Erythroblast (primary cell): ENCODE measurements around the gene FAM3D.
"Not testable (repeated sequence)": the region's sequence is repeated elsewhere in the genome, so short reads cannot be mapped to it uniquely, and the experiment has no call there.

Source experiments
- DNase-seq, 2 experiments: peaks; one replicate each; lab custom pipeline; 2025; lab: John Stamatoyannopoulos, UW
- GATA1 ChIP-seq: IDR thresholded peaks from 2 replicates; pipeline ENCODE4 v1.6.1; 2011; ENCODE audit warnings: low read depth, mild to moderate bottlenecking, control low read depth, low read length, moderate library complexity
- POLR2A ChIP-seq: IDR thresholded peaks from 2 replicates; pipeline ENCODE4 v1.6.1; 2011; ENCODE audit warnings: mild to moderate bottlenecking, low read length

The FAM3D gene, protein sequence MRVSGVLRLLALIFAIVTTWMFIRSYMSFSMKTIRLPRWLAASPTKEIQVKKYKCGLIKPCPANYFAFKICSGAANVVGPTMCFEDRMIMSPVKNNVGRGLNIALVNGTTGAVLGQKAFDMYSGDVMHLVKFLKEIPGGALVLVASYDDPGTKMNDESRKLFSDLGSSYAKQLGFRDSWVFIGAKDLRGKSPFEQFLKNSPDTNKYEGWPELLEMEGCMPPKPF

DNA sequence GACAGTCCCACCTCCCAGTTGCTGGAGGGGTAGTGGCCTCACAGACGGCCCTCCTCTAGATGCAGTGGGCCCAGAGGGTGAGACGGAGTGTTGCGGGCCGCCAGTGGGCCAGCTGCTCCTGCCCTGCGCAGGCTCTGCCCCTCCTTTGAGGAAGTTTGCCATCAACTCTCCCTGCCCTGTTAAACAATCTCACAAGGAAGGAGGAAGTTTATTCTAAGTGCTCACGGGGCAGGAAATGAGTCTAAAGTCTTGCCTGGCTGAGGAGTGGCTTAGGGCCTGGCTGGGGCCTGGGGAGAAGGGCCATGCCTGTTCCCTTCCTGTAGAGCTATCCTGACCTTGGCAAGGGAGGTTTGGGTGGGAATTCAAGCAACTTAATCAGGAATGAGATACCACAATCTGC is at the start of gene FAM3D:
FAM3D (minus strand) TSS at position 92 of the 400 bp plus-strand sequence. CDS start 11,211 bp downstream, outside the sequence.
- TF ChIP-seq GATA1 (no peak), POLR2A (no peak)
- DNase-seq: no peak

DNA sequence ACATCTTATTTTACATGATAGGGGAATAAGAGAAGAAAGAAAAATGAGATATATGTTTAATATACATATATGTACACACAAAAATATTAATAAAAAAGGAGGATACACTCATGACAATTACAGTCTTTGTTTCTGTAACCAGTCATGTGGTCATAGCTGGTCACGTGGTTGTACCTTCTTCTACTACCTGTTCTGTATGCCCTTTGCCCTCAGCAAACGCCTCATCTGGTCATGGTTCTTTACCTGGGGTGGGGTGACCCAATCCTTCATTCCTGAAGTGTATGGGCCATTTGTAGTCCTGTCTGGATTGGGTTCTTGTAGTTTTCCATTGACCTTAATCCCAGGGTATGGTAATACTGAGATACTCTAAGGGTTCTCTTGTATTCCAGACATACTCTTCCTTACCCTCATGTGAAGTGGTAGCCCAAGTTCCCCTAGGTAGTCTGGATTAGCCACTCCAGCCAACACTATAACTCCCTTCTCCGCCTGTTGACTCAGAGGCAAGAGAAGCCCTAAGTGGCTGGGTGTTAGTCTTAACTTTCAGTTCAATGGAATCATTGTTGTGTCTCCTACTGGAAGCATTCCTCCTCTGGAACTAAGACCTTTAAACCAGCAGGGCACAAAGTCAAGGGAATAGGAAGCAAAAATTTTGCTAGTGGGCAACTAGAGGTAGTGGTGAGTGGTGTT is 47.3 kb upstream of the FAM3D start:
- TF ChIP-seq POLR2A (no peak), GATA1 (no peak)
- no peak for DNase-seq

DNA sequence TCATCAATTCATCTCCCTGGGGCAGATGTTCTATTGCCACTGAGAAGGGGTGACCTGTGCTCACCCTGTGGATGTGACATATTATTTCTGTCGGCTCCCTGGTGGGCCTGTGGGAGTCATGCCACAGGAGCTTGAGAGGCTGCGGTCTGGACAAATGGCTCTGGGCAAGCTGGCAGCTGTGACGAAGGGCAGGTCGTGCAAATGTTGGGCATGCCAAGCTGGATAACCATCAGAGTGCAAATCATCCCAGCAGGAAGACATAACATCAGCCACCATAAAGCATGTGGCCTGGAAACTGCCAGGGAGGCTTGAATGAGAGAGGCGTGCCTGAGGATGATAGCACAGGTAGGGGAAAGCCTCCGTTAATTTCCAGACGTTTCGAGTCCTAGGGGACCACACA is 45.3 kb upstream of the FAM3D start:
- DNase-seq: no peak
- TF ChIP-seq GATA1 (no peak), POLR2A (no peak)

DNA sequence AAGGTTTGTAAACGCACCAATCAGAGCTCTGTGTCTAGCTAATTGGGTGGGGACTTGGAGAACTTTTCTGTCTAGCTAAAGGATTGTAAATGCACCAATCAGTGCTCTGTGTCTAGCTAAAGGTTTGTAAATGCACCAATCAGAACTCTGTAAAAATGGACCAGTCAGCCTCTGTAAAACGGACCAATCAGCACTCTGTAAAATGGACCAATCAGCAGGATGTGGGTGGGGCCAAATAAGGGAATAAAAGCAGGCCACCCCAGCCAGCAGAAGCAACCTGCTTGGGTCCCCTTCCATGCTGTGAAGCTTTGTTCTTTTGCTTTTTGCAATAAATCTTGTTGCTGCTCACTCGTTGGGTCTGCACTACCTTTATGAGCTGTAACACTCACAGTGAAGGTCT is 42.4 kb upstream of the FAM3D start:
- DNase-seq: not testable (repeated sequence)

DNA sequence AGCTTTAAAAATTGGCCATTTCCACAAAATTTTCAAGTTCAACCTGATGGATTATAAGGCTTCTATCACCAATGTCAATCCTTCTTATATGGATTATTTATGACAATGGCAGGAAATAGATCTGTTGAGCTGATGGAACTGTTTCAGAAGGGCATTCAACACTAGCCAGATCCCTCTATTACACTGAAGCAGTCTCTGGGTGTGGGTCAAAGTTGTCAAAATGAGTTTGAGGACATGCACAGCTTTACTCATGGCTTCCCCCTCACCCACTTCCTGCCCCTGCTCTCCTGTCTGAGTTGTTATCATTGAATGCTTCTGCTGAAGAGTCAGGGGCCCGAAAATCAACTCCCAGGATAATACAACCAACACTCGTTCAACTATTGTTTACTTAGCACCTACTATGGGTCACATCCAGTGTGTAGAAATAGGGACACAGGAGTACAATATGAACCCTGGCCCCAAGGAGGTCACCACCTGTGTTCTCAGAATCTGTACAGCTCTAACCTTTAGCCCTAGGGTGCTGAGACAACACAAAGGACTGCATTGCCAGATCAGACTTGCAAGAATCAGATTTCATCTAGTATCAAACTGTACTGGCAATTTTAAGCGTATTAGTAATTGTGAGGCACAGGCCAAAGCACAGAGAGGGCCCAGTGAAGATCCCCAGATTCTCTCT is 41.7 kb upstream of the FAM3D start:
- TF ChIP-seq GATA1: no peak
- TF ChIP-seq POLR2A: no peak
- no peak for DNase-seq

DNA sequence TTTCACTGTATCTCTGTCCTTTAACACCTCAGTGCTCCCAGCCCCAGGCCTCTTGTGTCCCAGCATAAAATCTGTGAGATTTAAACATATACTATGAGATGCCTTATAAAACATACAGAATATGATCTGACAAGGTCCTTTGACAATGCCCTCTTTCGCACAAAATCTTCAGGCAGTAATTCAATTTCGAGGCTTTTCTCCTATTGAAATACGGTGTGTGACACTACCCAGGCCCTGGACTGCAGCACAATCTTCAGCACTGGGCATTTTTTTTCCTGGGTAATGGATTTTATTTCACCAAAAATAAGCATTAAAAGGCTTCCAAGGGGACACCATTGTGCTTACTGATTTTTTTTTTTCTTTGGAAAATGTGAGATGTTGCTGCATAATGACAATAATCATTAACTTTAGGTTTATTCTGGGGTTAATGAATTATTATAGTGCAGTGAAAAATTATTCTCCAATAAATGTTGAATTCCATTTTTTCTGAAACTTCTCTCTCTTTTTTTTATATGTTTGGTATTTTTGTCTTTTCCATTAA is 40.9 kb upstream of the FAM3D start:
- TF ChIP-seq GATA1 (no peak), POLR2A (no peak)
- DNase-seq: no peak

DNA sequence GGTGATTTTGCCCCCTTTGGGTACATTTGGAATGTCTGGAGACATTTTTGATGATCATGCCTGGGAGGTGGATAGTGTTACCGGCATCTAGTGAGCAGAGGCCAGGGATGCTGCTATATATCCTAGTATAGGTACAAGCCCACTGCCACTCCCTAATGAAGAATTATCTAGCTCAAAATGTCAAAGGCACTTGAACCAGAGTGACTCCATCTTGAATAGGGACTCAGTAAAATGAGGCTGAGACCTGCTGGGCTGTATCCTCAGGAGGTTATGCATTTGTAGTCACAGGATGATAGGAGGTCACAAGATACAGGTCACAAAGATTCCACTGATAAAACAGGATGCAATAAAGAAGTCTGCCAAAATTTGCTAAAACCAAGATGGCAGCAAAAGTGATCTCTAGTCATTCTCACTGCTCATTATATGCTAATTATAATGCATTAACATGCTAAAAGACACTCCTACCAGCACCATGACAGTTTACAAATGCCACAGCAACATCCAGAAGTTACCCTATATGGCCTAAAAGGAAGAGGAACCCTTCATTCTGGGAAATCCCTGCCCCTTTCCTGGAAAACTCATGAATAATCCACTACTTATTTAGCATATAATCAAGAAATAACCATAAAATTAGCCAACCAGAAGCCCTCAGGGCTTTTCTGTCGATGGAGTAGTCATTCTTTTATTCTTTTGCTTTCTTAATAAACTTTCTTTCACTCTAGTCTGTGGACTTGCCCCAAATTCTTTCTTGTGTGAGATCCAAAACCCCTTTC is 40.0 kb upstream of the FAM3D start:
- TF ChIP-seq POLR2A (no peak), GATA1 (no peak)

DNA sequence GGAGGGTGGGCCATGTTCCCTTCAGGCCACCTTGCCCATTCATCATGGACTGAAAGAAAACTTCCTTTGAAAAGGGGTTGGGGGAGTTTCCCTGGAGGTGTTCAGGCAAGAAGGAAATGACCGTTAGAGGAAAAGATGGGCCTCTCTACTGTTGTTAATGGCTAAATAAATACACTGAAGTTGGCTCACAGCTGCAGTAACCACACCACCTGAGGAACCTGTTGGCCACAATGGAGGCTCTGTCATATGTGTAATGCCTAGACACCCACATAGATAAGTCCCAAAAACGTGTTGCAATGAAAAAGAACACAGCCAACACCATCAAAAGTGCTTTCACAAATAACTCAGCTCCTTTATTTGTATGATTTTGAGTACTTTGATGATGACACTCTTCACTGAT is 38.2 kb upstream of the FAM3D start:
- no peak for DNase-seq
- TF ChIP-seq GATA1 (no peak), POLR2A (no peak)

More for the DNA sequence above, 40.0 kb upstream of the FAM3D start:
- DNase-seq: no peak

DNA sequence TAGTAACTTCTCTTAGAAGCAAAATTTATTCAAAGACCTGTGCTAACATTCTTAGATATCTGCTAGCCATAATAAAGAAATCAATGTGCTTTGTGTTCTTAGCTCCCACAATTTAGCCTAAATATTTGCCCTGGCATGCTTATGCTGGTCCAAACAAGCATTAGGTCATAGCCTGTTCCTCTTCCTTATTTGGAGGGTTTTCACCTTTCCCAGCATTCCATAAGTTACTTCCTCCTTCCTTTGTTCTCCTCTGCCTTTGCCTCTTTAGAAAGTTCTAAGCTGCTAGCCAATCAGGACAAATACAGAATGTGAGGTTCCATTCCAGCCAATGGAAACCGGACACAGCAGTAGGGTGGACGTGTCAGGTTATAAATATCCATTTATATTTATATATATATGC is 37.7 kb upstream of the FAM3D start:
- not testable (repeated sequence) for DNase-seq

DNA sequence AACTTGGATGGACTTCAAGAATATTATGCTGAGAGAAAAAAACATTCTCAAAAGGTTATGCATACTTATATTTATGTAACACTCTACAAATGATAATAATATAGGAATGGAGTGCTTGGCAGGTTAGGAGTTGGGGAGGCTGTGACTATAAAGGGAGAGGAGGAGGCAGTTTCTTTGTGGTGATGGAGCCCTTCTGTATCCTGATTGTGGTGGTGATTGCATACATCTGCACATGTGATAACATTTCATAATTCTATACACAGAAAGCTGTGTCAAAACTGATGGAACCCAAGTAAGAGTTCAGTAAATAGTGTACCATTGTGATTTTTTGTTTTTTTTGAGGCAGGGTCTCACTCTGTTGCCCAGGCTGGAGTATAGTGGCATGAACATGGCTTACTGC is 31.7 kb upstream of the FAM3D start:
- DNase-seq: no peak
- TF ChIP-seq GATA1 (no peak), POLR2A (no peak)

DNA sequence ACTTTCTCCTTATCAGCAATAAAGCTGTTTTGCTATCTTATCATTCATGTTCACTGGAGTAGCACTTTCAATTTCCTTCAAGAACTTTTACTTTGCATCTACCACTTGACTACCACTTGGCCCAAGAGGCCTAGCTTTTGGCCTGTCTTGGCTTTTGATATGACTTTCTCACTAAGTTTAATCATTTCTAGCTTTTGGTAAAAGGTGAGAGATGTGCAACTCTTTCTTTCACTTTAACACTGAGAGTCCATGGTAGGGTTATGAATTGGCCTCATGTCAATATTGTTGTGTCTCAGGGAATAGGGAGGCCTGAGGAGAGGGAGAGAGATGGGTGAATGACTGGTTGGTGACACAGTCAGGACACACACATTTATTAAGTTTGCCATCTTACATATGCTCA is 31.0 kb upstream of the FAM3D start:
- no peak for DNase-seq
- TF ChIP-seq GATA1 (no peak), POLR2A (no peak)

DNA sequence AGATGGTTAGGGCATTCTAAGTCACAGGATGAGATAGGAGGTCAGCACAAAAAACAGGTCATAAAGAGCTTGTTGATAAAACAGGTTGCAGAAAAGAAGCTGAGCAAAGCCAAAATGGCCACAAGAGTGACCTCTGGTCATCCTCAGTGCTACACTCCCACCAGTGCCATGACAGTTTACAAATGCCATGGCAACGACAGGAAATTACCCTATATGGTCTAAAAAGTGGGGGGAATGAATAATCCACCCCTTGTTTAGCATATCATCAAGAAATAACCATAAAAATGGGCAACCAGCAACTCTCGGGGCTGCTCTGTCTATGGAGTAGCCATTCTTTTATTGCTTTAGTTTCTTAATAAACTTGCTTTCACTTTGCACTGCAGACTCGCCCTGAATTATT is 30.2 kb upstream of the FAM3D start:
- DNase-seq: not testable (repeated sequence)

DNA sequence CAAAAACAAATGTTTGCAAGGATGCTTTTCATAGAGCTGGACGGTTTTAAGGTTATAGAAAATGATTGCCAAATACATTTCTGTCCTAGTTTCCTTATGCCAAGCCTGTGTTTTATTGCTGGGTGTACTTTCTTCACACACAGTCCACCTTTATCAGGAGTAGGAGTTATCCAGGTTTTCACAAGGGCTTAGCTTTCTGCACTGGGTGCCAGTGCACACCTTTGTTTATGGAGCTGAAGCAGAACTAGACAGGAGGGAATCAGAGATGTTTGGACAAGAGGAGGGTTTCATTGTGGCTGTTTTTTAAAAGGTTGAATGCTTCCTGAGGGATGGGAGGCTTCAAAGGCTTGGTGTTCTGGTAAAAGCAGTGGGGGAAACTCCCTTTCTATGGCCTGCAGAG is 29.5 kb upstream of the FAM3D start:
- TF ChIP-seq GATA1: no peak
- no peak for TF ChIP-seq POLR2A
- no peak for DNase-seq

DNA sequence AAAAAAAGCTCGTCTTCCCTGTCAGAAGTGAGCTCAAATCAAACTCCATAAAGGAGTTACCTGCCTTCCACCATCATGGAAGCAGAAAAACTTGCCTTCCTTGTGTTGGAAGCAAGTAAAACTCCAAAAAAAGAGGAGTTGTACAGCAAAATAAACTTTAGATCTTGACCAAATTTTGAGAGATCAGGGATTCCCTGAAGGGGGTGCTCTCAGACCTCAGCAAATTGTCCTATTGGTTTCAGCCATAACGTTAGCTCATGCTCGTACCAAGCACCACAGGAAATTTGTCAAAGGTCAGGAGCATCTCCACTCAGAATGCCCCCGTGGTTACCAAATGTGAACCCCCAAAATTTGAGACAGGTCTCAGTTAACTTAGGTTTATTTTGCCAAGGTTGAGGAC is 28.7 kb upstream of the FAM3D start:
- not testable (repeated sequence) for DNase-seq
